Spleen (tissue), 11 donors: ENCODE results near the gene EPHA7. TPM values are rescaled to one million over a fixed set of nuclear protein-coding genes. Genes with fewer than 3 reads are reported as not detected.

Source experiments
- DNase-seq: peaks from one replicate; pipeline ENCODE4 v3.0.0-alpha.2; 2020
- H3K27ac ChIP-seq, 8 donors: fragments of 200-600 bp; sonication (generic) in 7 of 8; 1 replicate in 4 of 8; 2 replicates in 4 of 8; pipeline versions ENCODE4 v1.5.0 to v1.8.0; 2016 to 2021; ENCODE audit warnings: inconsistent platforms in 4 of 8, mild to moderate bottlenecking in 4 of 8, moderate library complexity in 1 of 8
- H3K27me3 ChIP-seq, 7 donors: fragments of 200-600 bp; sonication (generic) in 6 of 7; replicated peaks in 1 of 7; 1 replicate in 4 of 7; 2 replicates in 3 of 7; pipeline versions ENCODE4 v1.5.0 to v1.8.0; 2016 to 2021; ENCODE audit warnings: inconsistent platforms in 3 of 7, mild to moderate bottlenecking in 1 of 7
- H3K36me3 ChIP-seq, 6 donors: fragments of 200-600 bp; sonication (generic) in 5 of 6; 1 replicate in 4 of 6; 2 replicates in 2 of 6; pipeline versions ENCODE4 v1.5.0 to v1.8.0; 2016 to 2021; ENCODE audit warnings: inconsistent platforms in 2 of 6
- H3K4me1 ChIP-seq, 6 donors: fragments of 200-600 bp; sonication (generic) in 5 of 6; 1 replicate in 3 of 6; 2 replicates in 3 of 6; pipeline versions ENCODE4 v1.5.0 to v1.8.0; 2016 to 2021; ENCODE audit warnings: inconsistent platforms in 3 of 6
- H3K4me3 ChIP-seq, 8 donors: fragments of 200-600 bp; sonication (generic) in 7 of 8; 1 replicate in 4 of 8; 2 replicates in 4 of 8; pipeline versions ENCODE4 v1.5.0 to v1.8.0; 2016 to 2021; ENCODE audit warnings: inconsistent platforms in 4 of 8, mild to moderate bottlenecking in 4 of 8, moderate library complexity in 2 of 8
- H3K9me3 ChIP-seq, 8 donors: fragments of 200-600 bp; sonication (generic) in 7 of 8; 1 replicate in 4 of 8; 2 replicates in 4 of 8; pipeline versions ENCODE4 v1.5.0 to v1.8.0; 2016 to 2021; ENCODE audit warnings: inconsistent platforms in 4 of 8
- POLR2A ChIP-seq, 3 donors: fragments of 450-650 bp; IDR thresholded peaks; one replicate each; pipeline ENCODE4 v1.5.1; 2017; ENCODE audit warnings: antibody characterized with exemption in 3 of 3, mild to moderate bottlenecking in 1 of 3
- POLR2AphosphoS5 ChIP-seq, 3 donors: sonication (generic); formaldehyde crosslinking; IDR thresholded peaks; one replicate each; pipeline ENCODE4 v1.5.1; 2017; ENCODE audit warnings: antibody characterized with exemption in 3 of 3
- WGBS, 5 donors: extraction: QIAGEN DNeasy Blood & Tissue Kit in 3 of 5; methylation state at CpG; one replicate each; pipeline versions ENCODE4 v1.1.5 to v1.1.7; 2013 to 2018; 5-methylcytosine and 5-hydroxymethylcytosine counted together
- intact Hi-C: fragments of 100-400 bp; cut with DNase I; formaldehyde crosslinking; loops from one replicate; pipeline ENCODE4 v1.15.0; 2023; ENCODE audit warnings: low total_unique reads
- polyA plus RNA-seq, 3 donors: library from polyadenylated mRNA; stranded (reverse); fragments of 200-250 nt; gene quantifications; one replicate each; pipeline ENCODE4 v1.2.1, GENCODE V29; 2013
- total RNA-seq, 7 donors: library from RNA; depleted of rRNA in 3 of 7; stranded (reverse); fragments of >200 nt in 3 of 7; fragmentation: NEBNext Ultra II Directional in 4 of 7; extraction: Animal tissue kit (Norgen Biotek cat#: 25700) in 4 of 7; gene quantifications; one replicate each; pipeline versions ENCODE4 v1.1.0 to v1.2.1, GENCODE V29; 2016 to 2021
- TF ChIP-seq, protein P1 (sequence below), 11 experiments: fragments of 200-600 bp in 7 of 11; fragments of 450-650 bp in 4 of 11; sonication (generic) in 4 of 11; IDR thresholded peaks in 8 of 11; conservative IDR thresholded peaks in 3 of 11; 1 replicate in 7 of 11; 2 replicates in 4 of 11; pipeline versions ENCODE4 v1.4.0 to v1.8.0; 2016 to 2021; ENCODE audit warnings: antibody characterized with exemption in 11 of 11, inconsistent platforms in 4 of 11, mild to moderate bottlenecking in 1 of 11
- donor health status: healthy with polysubstance abuse.
- donor health status: DM: no; HTN: no; CAD: no; lungs with moderate emphysema.
- donor health status: DM: no; HTN: no; CAD: no.
- donor health status: Bipolar disorder and iron deficiency.
- donor health status: healthy.
- donor health status: DM: no; HTN: no; CAD: no.
- donor health status: DM: yes; HTN: yes; CAD: no.

EPHA7 gene
- total and polyA plus RNA-seq, 10 donors: 0.78 to 28.8 (median 12.5) TPM

DNA sequence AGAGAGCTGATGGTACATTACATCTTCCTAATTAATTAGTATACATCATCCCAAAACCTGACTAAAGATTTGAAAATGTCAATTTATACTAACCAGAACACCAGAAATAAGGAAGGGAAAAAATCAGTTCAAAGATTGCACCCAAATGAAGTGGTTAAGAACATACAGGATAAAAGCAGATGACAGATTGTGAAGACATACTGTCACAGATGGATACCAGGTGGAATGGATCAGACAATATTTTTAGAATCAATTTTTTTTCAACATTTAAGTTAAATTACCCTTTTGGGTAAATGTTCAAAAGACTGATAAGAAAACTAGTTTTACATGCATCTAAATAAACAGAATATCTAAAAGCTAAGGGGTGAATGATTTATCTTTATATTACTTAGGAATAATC, 47.6 kb downstream of the EPHA7 start:
- H3K4me1 ChIP-seq: no peaks in the 10 kb centered on the region
- intact Hi-C loops: no loop called here

DNA sequence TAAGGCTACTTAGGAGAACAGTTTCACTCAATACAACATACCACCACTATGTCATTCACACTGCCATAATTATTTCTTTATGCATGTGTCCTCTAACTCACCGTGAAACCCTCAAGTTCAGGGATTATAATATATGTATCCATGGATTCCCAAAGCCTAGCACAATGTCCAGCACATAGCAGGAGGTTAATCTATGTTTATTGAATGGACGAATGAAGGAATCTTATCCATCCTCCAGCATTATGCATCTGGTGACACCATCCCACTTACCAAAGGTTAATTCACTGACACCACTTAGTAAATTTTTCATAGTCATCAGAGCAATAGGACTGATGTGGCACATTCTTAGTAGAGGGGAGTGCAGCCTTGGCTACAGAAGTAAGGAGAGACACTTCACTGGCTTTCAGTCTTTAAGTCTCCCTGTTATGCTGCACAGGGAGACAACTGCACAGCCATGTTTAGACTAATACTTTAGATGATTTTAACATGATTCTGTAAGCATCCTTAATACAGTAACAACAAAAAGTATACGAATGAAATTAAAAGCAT, 49.7 kb downstream of the EPHA7 start:
- Histone ChIP-seq H3K36me3 (no peaks in the 10 kb centered on the region), H3K27me3 (no peaks in the 10 kb centered on the region), H3K9me3 (no peaks in the 10 kb centered on the region), H3K27ac (no peak overlapping the region), H3K4me3 (no peak overlapping the region), H3K4me1 (no peaks in the 10 kb centered on the region)
- WGBS, 5 donors: 68 to 84% (median 79%) methylated on average over 3 of the region's 3 CpGs
- no peak for DNase-seq
- intact Hi-C loops: no loop called here
- no peak for TF ChIP-seq POLR2AphosphoS5 (IDR thresholded peaks at IDR 0.05)
- TF ChIP-seq, protein P1, sequence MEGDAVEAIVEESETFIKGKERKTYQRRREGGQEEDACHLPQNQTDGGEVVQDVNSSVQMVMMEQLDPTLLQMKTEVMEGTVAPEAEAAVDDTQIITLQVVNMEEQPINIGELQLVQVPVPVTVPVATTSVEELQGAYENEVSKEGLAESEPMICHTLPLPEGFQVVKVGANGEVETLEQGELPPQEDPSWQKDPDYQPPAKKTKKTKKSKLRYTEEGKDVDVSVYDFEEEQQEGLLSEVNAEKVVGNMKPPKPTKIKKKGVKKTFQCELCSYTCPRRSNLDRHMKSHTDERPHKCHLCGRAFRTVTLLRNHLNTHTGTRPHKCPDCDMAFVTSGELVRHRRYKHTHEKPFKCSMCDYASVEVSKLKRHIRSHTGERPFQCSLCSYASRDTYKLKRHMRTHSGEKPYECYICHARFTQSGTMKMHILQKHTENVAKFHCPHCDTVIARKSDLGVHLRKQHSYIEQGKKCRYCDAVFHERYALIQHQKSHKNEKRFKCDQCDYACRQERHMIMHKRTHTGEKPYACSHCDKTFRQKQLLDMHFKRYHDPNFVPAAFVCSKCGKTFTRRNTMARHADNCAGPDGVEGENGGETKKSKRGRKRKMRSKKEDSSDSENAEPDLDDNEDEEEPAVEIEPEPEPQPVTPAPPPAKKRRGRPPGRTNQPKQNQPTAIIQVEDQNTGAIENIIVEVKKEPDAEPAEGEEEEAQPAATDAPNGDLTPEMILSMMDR (IDR thresholded peaks at IDR 0.05 in 8 of 11, conservative IDR thresholded peaks at IDR 0.05 in 3 of 11): no peak
- no peak for TF ChIP-seq POLR2A (IDR thresholded peaks at IDR 0.05)

More for the DNA sequence above, 47.6 kb downstream of the EPHA7 start:
- DNase-seq: no peak
- TF ChIP-seq POLR2AphosphoS5 (IDR thresholded peaks at IDR 0.05) (no peak), POLR2A (IDR thresholded peaks at IDR 0.05) (no peak)
- Histone ChIP-seq H3K36me3 (no peaks in the 10 kb centered on the region), H3K27ac (no peak overlapping the region), H3K9me3 (no peaks in the 10 kb centered on the region), H3K27me3 (no peaks in the 10 kb centered on the region), H3K4me3 (no peak overlapping the region)

DNA sequence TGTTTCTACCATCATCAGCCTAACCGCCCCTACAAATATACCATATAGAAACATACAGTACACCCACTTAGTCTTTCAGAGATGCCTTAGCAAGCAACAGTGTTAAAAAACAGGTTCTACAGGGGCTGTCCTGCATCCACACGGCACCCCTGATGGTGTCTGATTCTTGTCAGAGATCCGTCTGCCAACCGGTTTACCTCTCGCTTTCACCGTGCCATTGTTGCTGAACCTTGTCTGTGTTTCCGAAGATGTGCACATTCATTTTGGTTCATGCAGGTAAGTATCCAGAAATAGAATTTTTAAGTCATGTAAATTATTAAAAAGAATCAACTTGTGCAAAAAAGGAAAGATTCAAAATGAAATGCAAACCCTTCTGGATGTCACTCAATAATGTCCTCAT, 52.9 kb downstream of the EPHA7 start:
- intact Hi-C loops: no loop called here
- no peaks in the 10 kb centered on the region for H3K36me3 ChIP-seq
- no peaks in the 10 kb centered on the region for H3K9me3 ChIP-seq
- no peak overlapping the region for H3K27ac ChIP-seq
- no peak overlapping the region for H3K4me3 ChIP-seq
- DNase-seq: no peak
- WGBS, 5 donors: 88 to 95% (median 93%) methylated on average over 7 of the region's 7 CpGs
- no peaks in the 10 kb centered on the region for H3K27me3 ChIP-seq
- H3K4me1 ChIP-seq: no peaks in the 10 kb centered on the region
- TF ChIP-seq POLR2AphosphoS5 (IDR thresholded peaks at IDR 0.05): no peak
- TF ChIP-seq, protein P1 (IDR thresholded peaks at IDR 0.05 in 8 of 11, conservative IDR thresholded peaks at IDR 0.05 in 3 of 11): no peak
- TF ChIP-seq POLR2A (IDR thresholded peaks at IDR 0.05): no peak

DNA sequence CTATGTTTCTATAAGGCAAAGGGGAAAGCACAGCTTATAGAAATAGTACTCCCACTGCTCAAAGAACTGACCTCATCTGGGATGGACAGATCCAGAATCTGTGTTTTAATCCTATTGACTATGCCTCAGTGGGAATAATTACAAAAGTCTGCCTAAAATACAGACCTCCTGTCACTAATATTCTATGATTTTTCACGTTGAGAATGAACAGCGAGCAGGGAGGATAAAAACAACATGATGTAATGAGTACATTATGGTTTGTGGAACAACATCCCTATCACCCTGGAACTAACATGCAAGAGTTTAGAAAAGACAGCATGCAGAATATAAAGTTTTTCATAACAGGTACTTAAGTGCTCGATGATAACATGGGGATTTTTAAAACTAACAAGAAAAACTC, 53.9 kb downstream of the EPHA7 start:
- H3K36me3 ChIP-seq: no peaks in the 10 kb centered on the region
- no peak overlapping the region for H3K4me3 ChIP-seq
- 66 to 85% (median 74%) methylated on average over 3 of the region's 3 CpGs for WGBS, 5 donors
- no peak for DNase-seq
- H3K9me3 ChIP-seq: no peaks in the 10 kb centered on the region
- intact Hi-C loops: no loop called here
- TF ChIP-seq POLR2AphosphoS5 (IDR thresholded peaks at IDR 0.05): no peak
- TF ChIP-seq, protein P1 (IDR thresholded peaks at IDR 0.05 in 8 of 11, conservative IDR thresholded peaks at IDR 0.05 in 3 of 11): no peak
- no peak for TF ChIP-seq POLR2A (IDR thresholded peaks at IDR 0.05)
- H3K27ac ChIP-seq: no peak overlapping the region
- no peaks in the 10 kb centered on the region for H3K27me3 ChIP-seq
- no peaks in the 10 kb centered on the region for H3K4me1 ChIP-seq

DNA sequence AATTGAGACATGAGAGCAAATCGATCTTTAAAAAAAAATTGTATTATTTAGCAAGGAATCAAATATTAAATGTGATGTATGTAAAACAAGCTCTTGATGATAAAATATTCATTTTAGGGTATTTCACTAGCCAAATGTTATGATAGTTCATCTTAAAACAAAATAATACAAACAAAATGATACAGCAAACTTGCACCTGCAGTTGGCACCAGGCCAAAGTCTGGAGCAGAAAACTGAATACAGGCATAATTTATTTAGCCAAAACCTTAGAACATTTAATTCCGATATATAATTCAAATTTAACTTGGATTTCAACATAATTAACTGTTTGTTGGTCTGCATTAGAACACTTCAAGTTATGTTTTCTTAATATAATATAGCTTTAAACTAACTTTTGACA, 60.9 kb downstream of the EPHA7 start:
- Histone ChIP-seq H3K9me3 (no peaks in the 10 kb centered on the region), H3K27ac (no peak overlapping the region), H3K4me1 (no peaks in the 10 kb centered on the region), H3K27me3 (no peaks in the 10 kb centered on the region), H3K4me3 (no peak overlapping the region), H3K36me3 (no peaks in the 10 kb centered on the region)
- intact Hi-C loops: no loop called here
- no peak for DNase-seq
- TF ChIP-seq, protein P1 (IDR thresholded peaks at IDR 0.05 in 8 of 11, conservative IDR thresholded peaks at IDR 0.05 in 3 of 11): no peak
- TF ChIP-seq POLR2AphosphoS5 (IDR thresholded peaks at IDR 0.05) (no peak), POLR2A (IDR thresholded peaks at IDR 0.05) (no peak)
- 88 to 98% (median 93%) methylated on average over 2 of the region's 2 CpGs for WGBS, 5 donors
